Activated T-helper 1 cell treated with anti-CD3 and anti-CD28 coated beads, Interleukin-12 subunit alpha, Interleukin-12 subunit beta, Interleukin-2, Interleukin-4 antibody, amounts not matched to agents 30 ng/mL and 10 ng/mL and 1 ng/mL, durations not matched to agents 14 hours and 24 hours and 36 hours (primary cell): Measurements from ENCODE around the gene EPHA4. TPM values are rescaled to one million over a fixed set of nuclear protein-coding genes. Genes with fewer than 3 reads are reported as not detected.
"Not testable (repeated sequence)": the region's sequence is repeated elsewhere in the genome, so short reads cannot be mapped to it uniquely, and the experiment has no call there.

ENCODE experiments used
- DNase-seq: peaks from one replicate; pipeline ENCODE4 v3.0.0; 2021; ENCODE audit warnings: low spot score
- H3K27ac Mint-ChIP-seq: one replicate; pipeline ENCODE4 v1.8.0; 2021; ENCODE audit warnings: mild to moderate bottlenecking, mixed read lengths
- H3K27me3 Mint-ChIP-seq: one replicate; pipeline ENCODE4 v1.8.0; 2022; ENCODE audit warnings: mild to moderate bottlenecking, moderate library complexity, mixed read lengths; ENCODE audit not compliant: insufficient read depth
- H3K36me3 Mint-ChIP-seq: one replicate; pipeline ENCODE4 v1.8.0; 2021; ENCODE audit warnings: low read depth, mixed read lengths
- H3K4me1 Mint-ChIP-seq: one replicate; pipeline ENCODE4 v1.8.0; 2021; ENCODE audit warnings: low read depth, mixed read lengths
- H3K4me3 Mint-ChIP-seq: one replicate; pipeline ENCODE4 v1.8.0; 2021; ENCODE audit warnings: mild to moderate bottlenecking, moderate library complexity, mixed read lengths
- H3K9me3 Mint-ChIP-seq: one replicate; pipeline ENCODE4 v1.8.0; 2021; ENCODE audit warnings: mixed read lengths
- intact Hi-C: fragments of 100-400 bp; cut with micrococcal nuclease; formaldehyde crosslinking; loops from one replicate; pipeline ENCODE4 v1.15.1; 2024
- total RNA-seq: library from RNA; stranded (reverse); gene quantifications from 2 replicates; pipeline ENCODE4 v1.2.3, GENCODE V29; 2022

Gene EPHA4
- total RNA-seq, 1 donor from 2014 or later: 0.23 TPM

GRCh38 chr2:221524158-221524557, 47.9 kb downstream of the EPHA4 start:
- intact Hi-C loops: no loop called here
- Mint-ChIP-seq H3K36me3 (peaks cover 4% of the 10 kb centered on the region), H3K27me3 (no peaks in the 10 kb centered on the region), H3K4me1 (peaks cover 19% of the 10 kb centered on the region), H3K27ac (no peak overlapping the region), H3K9me3 (no peaks in the 10 kb centered on the region), H3K4me3 (no peak overlapping the region)
- no peak for DNase-seq

GRCh38 chr2:221521233-221521845, 50.8 kb downstream of the EPHA4 start:
- Mint-ChIP-seq H3K27me3 (no peaks in the 10 kb centered on the region), H3K9me3 (no peaks in the 10 kb centered on the region), H3K36me3 (peaks cover 4% of the 10 kb centered on the region), H3K4me1 (no peaks in the 10 kb centered on the region), H3K27ac (no peak overlapping the region), H3K4me3 (no peak overlapping the region)
- no peak for DNase-seq
- intact Hi-C loops: no loop called here

GRCh38 chr2:221518935-221519625, 53.0 kb downstream of the EPHA4 start:
- intact Hi-C loops: loop anchor here (1.0 to 5.0 kb wide), 4 partner anchors 9 to 1922 kb away; partner anchors contain the start of genes EPHA4 and STK11IP
- Mint-ChIP-seq H3K4me1 (peaks cover 5% of the 10 kb centered on the region), H3K4me3 (peak overlapping the region; percentile 43), H3K27ac (no peak overlapping the region), H3K9me3 (no peaks in the 10 kb centered on the region), H3K27me3 (peaks cover under 1% of the 10 kb centered on the region), H3K36me3 (peaks cover 4% of the 10 kb centered on the region)
- DNase-seq: no peak

- intact Hi-C loops: loop anchor here (1.0 to 5.0 kb wide), 4 partner anchors 10 to 1921 kb away; partner anchors contain the start of genes EPHA4 and STK11IP
- peak; percentile 46 for DNase-seq
- H3K9me3 Mint-ChIP-seq: no peaks in the 10 kb centered on the region
- H3K4me1 Mint-ChIP-seq: peaks cover 5% of the 10 kb centered on the region
- peaks cover 2% of the 10 kb centered on the region for H3K27me3 Mint-ChIP-seq
- peaks cover 4% of the 10 kb centered on the region for H3K36me3 Mint-ChIP-seq
- H3K4me3 Mint-ChIP-seq: no peak overlapping the region
- H3K27ac Mint-ChIP-seq: no peak overlapping the region
Observed at GRCh38 chr2:221518201-221518934, 53.7 kb downstream of the EPHA4 start.

- Mint-ChIP-seq H3K9me3 (no peaks in the 10 kb centered on the region), H3K27ac (no peak overlapping the region), H3K4me1 (peaks cover 5% of the 10 kb centered on the region), H3K36me3 (peaks cover 4% of the 10 kb centered on the region), H3K4me3 (no peak overlapping the region), H3K27me3 (peaks cover 5% of the 10 kb centered on the region)
- intact Hi-C loops: loop anchor here (1.0 to 5.0 kb wide), 4 partner anchors 11 to 1920 kb away; partner anchors contain the start of genes EPHA4 and STK11IP
- DNase-seq: peak; percentile 76
Observed at GRCh38 chr2:221517696-221518151, 54.4 kb downstream of the EPHA4 start.

GRCh38 chr2:221517146-221517695, 54.9 kb downstream of the EPHA4 start:
- H3K4me1 Mint-ChIP-seq: peaks cover 5% of the 10 kb centered on the region
- H3K27ac Mint-ChIP-seq: no peak overlapping the region
- intact Hi-C loops: loop anchor here (5.0 kb wide), 1 partner anchor 1920 kb away; the partner anchor contains the start of gene STK11IP
- no peak for DNase-seq
- H3K27me3 Mint-ChIP-seq: peaks cover 9% of the 10 kb centered on the region
- no peaks in the 10 kb centered on the region for H3K9me3 Mint-ChIP-seq
- H3K36me3 Mint-ChIP-seq: peaks cover 4% of the 10 kb centered on the region
- no peak overlapping the region for H3K4me3 Mint-ChIP-seq

GRCh38 chr2:221515864-221516263, 56.2 kb downstream of the EPHA4 start:
- intact Hi-C loops: loop anchor here (5.0 kb wide), 1 partner anchor 1919 kb away; the partner anchor contains the start of gene STK11IP
- Mint-ChIP-seq H3K36me3 (peaks cover 2% of the 10 kb centered on the region), H3K4me3 (no peak overlapping the region), H3K9me3 (no peaks in the 10 kb centered on the region), H3K4me1 (peaks cover 5% of the 10 kb centered on the region), H3K27me3 (peaks cover 16% of the 10 kb centered on the region), H3K27ac (no peak overlapping the region)
- no peak for DNase-seq

- Mint-ChIP-seq H3K36me3 (peaks cover 4% of the 10 kb centered on the region), H3K27me3 (peaks cover 21% of the 10 kb centered on the region), H3K4me3 (no peak overlapping the region), H3K4me1 (peaks cover 5% of the 10 kb centered on the region), H3K9me3 (no peaks in the 10 kb centered on the region), H3K27ac (no peak overlapping the region)
- intact Hi-C loops: loop anchor here (5.0 kb wide), 1 partner anchor 1917 kb away; the partner anchor contains the start of gene STK11IP
- DNase-seq: no peak
Observed at GRCh38 chr2:221514305-221515040, 57.6 kb downstream of the EPHA4 start.

- intact Hi-C loops: no loop called here
- H3K4me3 Mint-ChIP-seq: no peak overlapping the region
- peaks cover 4% of the 10 kb centered on the region for H3K36me3 Mint-ChIP-seq
- peaks cover 5% of the 10 kb centered on the region for H3K4me1 Mint-ChIP-seq
- no peak for DNase-seq
- H3K27ac Mint-ChIP-seq: no peak overlapping the region
- H3K9me3 Mint-ChIP-seq: no peaks in the 10 kb centered on the region
- H3K27me3 Mint-ChIP-seq: peaks cover 21% of the 10 kb centered on the region
Observed at GRCh38 chr2:221513232-221513631, 58.9 kb downstream of the EPHA4 start.

GRCh38 chr2:221511325-221511724, 60.8 kb downstream of the EPHA4 start:
- H3K27me3 Mint-ChIP-seq: peaks cover 21% of the 10 kb centered on the region
- H3K4me3 Mint-ChIP-seq, H3K27ac Mint-ChIP-seq, H3K9me3 Mint-ChIP-seq, H3K4me1 Mint-ChIP-seq, DNase-seq, intact Hi-C loops, H3K36me3 Mint-ChIP-seq: not testable (repeated sequence)

- H3K9me3 Mint-ChIP-seq: no peaks in the 10 kb centered on the region
- H3K27me3 Mint-ChIP-seq: peaks cover 13% of the 10 kb centered on the region
- no peak overlapping the region for H3K27ac Mint-ChIP-seq
- H3K4me3 Mint-ChIP-seq: no peak overlapping the region
- H3K4me1 Mint-ChIP-seq: peaks cover 7% of the 10 kb centered on the region
- intact Hi-C loops: no loop called here
- H3K36me3 Mint-ChIP-seq: peaks cover 9% of the 10 kb centered on the region
- DNase-seq: no peak
Observed at GRCh38 chr2:221506469-221506868, 65.6 kb downstream of the EPHA4 start.

- H3K9me3 Mint-ChIP-seq: no peaks in the 10 kb centered on the region
- DNase-seq: no peak
- H3K4me3 Mint-ChIP-seq: no peak overlapping the region
- H3K27me3 Mint-ChIP-seq: peaks cover 7% of the 10 kb centered on the region
- H3K4me1 Mint-ChIP-seq: peaks cover 12% of the 10 kb centered on the region
- intact Hi-C loops: no loop called here
- peaks cover 7% of the 10 kb centered on the region for H3K36me3 Mint-ChIP-seq
- no peak overlapping the region for H3K27ac Mint-ChIP-seq
Observed at GRCh38 chr2:221505605-221506004, 66.5 kb downstream of the EPHA4 start.
